Stomach (tissue), 4 donors: Measurements from ENCODE around the gene CLEC16A.

Experiments
- CTCF ChIP-seq, 7 experiments: fragments of 450-650 bp in 4 of 7; fragments of 200-600 bp in 3 of 7; sonication (generic) in 3 of 7; IDR thresholded peaks; one replicate each; pipeline ENCODE4 v1.5.1; 2016 to 2019; ENCODE audit warnings: antibody characterized with exemption in 7 of 7, control low read depth in 2 of 7, mild to moderate bottlenecking in 1 of 7
- EP300 ChIP-seq: sonication (generic); formaldehyde crosslinking; IDR thresholded peaks from one replicate; pipeline ENCODE4 v1.6.1; 2017; ENCODE audit warnings: antibody characterized with exemption
- POLR2A ChIP-seq, 4 donors: fragments of 450-650 bp; IDR thresholded peaks; one replicate each; pipeline ENCODE4 v1.6.1; 2016; ENCODE audit warnings: antibody characterized with exemption in 4 of 4, control low read depth in 2 of 4, mild to moderate bottlenecking in 1 of 4, moderate library complexity in 1 of 4
- POLR2AphosphoS5 ChIP-seq, 3 donors: sonication (generic); formaldehyde crosslinking; IDR thresholded peaks; one replicate each; pipeline ENCODE4 v1.6.1; 2016; ENCODE audit warnings: antibody characterized with exemption in 3 of 3

DNA sequence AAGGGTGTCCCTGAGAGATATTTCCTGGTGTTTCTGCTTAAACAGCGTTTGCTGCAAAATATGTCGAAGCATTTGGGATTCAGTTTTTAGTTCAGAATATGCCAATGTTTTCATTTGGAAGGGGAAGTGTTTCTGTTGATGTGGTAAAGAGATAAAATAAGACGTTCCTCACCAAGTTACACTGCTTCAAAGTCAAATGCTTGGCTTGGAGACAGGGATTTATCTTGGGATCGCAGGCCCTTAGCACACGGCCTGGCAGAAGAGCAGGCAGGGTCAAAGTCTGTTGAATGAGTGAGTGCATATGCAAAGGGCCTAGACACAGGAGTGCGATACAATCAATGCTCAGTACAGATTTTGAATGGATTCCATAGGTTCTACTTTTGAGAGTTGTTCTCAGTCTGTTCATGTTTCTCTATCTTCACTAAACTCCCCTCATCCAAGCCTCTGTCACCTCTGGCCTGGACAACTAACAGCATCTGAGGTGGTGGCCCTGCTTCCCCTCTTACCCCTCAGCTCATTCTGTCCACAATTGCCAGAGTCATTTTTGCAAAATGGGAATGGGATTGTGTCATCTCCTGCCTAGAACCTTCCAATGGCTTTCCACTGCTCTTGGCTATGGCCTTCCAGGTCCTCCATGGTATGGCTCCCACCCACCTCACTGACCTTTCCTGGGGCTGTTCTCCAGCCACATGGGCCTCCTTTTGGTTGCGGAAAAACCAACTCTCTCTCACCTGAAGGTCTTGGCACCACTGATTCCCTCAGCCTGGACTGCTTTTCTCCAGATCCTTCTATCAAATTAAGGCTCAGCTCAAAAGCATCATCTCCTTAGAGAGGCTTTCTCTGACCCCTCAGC, 5.3 kb upstream of the CLEC16A start:
- TF ChIP-seq CTCF (IDR thresholded peaks at IDR 0.05), result no peak
- no peak for TF ChIP-seq POLR2A (IDR thresholded peaks at IDR 0.05)
- TF ChIP-seq EP300, result no peak
- no peak for TF ChIP-seq POLR2AphosphoS5 (IDR thresholded peaks at IDR 0.05)
